H7 (cell line): Measurements from ENCODE around the gene ADNP2. TPM values are rescaled to one million over a fixed set of nuclear protein-coding genes. Genes with fewer than 3 reads are reported as not detected.

Experiments
- DNase-seq: peaks from one replicate; pipeline ENCODE4 v3.0.0; 2012
- H3K27me3 ChIP-seq: 2 replicates; pipeline ENCODE4 v1.6.0; 2011; ENCODE audit warnings: mild to moderate bottlenecking, low read length; ENCODE audit not compliant: control insufficient read depth, insufficient read depth
- H3K36me3 ChIP-seq: replicated peaks from 2 replicates; pipeline ENCODE4 v1.5.1; 2011; ENCODE audit warnings: low read length; ENCODE audit not compliant: control insufficient read depth, insufficient read depth
- H3K4me3 ChIP-seq: 2 replicates; pipeline ENCODE4 v1.5.1; 2011; ENCODE audit warnings: low read depth, mild to moderate bottlenecking, control low read depth, low read length, moderate library complexity; ENCODE audit not compliant: insufficient read depth
- total RNA-seq: library from RNA; depleted of rRNA; stranded (reverse); fragments of >200 nt; shearing (Covaris generic); gene quantifications from 2 replicates; pipeline ENCODE4 v1.2.3, GENCODE V29; 2014; rRNA removed

Gene ADNP2
- total RNA-seq, 1 experiment from 2014 or later, result 49.2 TPM

DNA sequence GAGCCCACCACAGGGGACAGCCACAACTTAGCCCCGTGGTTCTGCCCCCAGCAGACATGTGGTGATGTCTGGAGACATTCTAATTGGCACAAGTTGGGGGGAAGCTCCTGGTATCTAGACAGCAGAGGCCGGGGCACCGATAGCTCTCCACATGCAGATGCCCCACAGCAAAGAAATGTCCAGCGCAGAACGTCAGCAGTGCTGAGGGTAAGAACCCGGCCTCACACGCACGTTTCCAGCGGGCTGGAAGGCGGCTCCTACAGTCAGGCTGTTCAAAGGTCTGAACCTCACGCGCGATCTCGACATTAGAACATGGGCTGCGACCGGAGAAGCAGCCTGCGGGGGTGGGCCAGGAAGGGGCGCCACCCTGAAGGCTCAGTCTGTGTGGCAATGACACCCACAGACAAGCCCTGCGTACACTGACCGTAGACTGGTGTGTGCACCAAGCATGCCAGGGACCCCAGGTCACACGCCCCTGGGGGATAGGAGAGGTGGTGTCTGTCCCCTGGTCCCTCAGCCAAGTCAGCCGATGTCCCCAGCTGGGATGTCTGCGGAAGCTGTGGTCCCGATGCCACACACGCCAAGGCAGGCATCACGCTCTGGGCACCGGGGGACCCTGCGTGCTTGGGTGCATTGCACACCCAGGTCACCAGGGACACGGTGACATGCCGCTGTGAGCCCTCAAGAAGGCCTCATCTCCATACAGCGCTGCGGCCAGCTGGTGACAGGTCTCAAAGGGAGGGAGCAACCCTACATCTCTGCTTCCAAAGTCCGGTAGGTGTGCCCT, 71.9 kb downstream of the ADNP2 start:
- no peaks in the 10 kb centered on the region for H3K27me3 ChIP-seq
- DNase-seq, result no peak
- no peak overlapping the region for H3K4me3 ChIP-seq
- no peaks in the 10 kb centered on the region for H3K36me3 ChIP-seq

DNA sequence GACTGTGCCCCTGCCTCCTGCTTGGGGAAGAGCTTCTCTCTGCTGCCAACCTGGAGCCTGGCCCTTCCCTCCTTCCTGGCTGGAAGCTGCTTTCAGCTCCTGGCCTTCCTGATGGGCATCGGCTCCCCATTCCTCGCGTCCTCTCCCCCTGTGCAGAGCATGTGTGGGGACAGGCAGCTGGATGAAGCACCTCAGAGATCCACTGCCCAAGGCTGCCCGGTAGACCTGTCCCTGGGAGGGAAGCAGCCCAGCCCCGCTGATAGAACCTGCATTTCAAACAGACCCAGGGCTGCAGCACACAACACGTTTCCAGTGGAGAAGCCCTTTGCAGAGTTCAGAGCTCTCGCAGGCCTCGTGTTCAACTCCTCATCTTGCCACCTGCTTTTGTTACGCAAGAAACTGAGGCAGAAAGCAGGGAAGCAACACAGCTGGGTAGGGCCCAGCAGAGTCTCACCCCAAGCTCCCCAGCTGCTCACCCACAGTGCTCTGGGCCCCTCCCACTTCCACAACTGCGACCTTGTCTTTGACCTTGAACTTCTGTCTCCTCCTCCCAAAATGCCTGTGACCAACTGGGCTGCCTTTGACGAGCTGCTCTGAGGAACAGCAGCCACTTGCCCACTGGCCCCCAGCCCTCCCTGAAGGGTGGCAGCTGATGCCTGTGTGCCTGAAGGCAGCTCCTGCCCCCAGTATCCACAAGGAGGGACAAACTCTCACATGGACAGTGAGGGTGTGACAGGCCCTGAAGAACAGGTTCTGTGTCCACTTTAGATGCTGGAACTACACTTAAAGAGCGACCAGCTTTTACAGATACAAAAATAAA, 72.8 kb downstream of the ADNP2 start:
- DNase-seq, result peak; percentile 54
- H3K27me3 ChIP-seq, result no peaks in the 10 kb centered on the region
- H3K4me3 ChIP-seq, result no peak overlapping the region
- no peaks in the 10 kb centered on the region for H3K36me3 ChIP-seq

DNA sequence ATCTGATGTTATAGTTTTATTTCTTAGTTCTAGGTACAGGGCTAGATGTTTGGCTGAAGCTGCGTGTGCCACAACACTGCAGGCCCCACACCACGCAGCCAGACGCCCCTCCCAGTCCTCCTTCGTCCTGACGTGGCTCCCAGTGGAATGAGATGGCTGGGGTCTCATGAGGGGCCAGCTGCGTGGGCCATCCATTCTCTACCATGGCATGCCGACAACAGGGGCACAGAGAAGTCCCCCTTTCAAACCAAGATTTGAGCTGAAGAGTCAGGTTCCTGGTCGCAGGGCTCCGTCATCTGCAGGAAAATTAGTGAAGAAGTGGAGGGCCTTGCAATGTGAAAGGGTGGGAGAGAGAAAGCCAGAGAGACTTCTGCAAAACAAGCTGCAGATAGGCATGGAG, 73.8 kb downstream of the ADNP2 start:
- no peak for DNase-seq
- no peaks in the 10 kb centered on the region for H3K36me3 ChIP-seq
- H3K27me3 ChIP-seq, result no peaks in the 10 kb centered on the region
- H3K4me3 ChIP-seq, result no peak overlapping the region

DNA sequence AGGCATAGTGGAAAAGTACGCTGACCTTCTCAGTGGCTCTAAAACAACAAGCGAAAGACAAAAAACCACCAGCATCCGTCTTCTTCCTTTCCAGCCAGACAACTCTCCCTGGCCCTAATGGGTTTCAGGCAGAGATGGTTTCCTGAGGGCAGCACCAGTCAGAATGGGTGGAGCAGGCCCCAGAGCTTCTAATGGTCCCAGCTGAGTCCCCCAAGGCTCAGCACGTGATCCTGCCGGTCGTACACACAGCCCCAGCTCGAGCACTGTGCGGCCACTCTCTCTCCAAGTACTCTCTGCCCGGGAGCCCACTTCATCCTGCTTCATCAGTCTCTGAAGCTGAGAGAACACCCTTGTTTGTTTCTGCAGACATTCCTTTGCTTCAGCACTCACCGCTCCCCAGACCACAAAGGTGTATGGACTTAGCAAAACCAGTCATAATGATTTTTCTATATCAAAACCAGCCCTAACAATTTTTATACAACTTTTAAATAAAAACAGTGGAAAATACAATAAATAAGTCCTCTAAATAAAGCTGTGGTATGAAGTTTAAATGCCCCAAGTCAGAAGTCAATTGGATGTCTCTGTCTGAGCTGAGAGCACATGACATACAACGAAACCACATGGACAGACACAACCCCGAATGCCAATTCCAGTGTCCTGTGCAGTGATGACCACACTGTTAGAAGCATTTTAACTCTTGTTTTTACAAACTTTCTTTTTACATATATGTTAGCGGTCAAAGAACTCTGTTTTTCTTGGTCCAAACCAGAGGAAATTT, 74.4 kb downstream of the ADNP2 start:
- Histone ChIP-seq H3K36me3 (no peaks in the 10 kb centered on the region), H3K27me3 (no peaks in the 10 kb centered on the region), H3K4me3 (no peak overlapping the region)
- no peak for DNase-seq

DNA sequence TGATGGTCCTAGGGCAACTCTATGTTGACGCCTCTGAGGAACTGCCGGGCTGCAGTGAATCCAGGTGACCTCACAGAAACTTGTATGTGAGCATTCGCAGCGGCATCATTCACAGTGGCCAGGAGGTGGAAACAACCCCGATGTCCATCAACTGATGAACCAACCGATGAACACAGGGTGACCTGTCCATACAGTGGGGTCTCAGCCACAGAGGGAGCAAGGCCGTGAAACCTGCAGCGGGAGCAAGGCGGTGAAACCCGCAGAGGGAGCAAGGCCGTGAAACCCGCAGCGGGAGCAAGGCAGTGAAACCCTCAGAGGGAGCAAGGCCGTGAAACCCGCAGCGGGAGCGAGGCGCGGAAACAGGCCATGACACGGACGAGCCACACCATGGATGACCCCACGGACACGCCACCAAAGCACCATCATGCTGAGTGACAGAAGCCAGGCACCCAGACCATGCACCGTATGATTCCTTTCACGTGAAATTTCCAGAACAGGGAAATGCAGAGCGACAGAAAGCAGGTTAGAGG, 75.2 kb downstream of the ADNP2 start:
- no peak for DNase-seq
- Histone ChIP-seq H3K27me3 (no peaks in the 10 kb centered on the region), H3K4me3 (no peak overlapping the region), H3K36me3 (no peaks in the 10 kb centered on the region)

DNA sequence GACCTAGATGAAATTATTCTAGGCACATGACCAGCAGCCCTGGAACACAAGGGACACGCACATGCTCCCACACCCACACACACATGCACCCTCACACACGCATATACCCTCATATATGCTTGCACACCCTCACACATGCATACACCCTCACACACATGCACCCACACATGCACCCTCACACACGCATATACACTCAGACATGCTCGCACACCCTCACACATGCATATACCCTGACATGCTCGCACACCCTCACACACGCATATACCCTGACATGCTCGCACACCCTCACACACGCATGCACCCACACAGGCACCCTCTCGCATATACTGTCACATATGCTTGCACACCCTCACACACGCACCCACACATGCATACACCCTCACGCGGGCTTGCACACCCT, 76.5 kb downstream of the ADNP2 start:
- Histone ChIP-seq H3K27me3 (no peaks in the 10 kb centered on the region), H3K4me3 (no peak overlapping the region), H3K36me3 (no peaks in the 10 kb centered on the region)
- no peak for DNase-seq

DNA sequence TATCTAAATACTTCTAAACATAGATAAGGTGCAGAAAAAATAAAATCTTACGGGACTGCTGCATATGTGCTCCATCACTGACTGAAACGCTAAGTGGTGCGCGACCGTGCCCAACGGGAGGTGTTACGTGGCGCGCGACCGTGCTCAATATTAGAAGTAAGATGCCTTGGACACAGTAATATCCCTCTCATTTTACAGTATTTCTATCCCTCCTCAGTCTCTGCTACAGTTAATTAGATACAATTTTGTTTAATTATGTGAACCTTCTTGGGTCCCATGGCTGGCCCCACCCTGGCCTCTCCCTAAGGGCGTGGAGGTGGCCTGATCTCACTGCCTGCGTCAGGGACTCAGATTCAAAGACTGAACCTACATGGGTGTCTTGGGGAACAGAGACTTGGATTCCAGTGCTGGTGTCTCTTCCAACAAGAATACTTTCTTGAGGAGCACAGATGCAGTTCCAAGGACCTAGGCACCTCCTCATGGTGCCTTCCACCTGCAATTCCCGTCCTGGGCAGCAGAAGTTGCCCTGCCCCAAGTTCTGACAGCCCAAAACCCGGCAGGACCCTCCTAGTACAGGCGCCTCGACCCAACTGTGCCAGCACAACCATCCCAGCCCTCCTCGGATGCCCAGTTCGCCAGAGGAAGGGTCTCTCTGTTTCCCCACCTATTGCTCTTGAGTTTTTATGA, 79.0 kb downstream of the ADNP2 start:
- no peaks in the 10 kb centered on the region for H3K36me3 ChIP-seq
- no peaks in the 10 kb centered on the region for H3K27me3 ChIP-seq

DNA sequence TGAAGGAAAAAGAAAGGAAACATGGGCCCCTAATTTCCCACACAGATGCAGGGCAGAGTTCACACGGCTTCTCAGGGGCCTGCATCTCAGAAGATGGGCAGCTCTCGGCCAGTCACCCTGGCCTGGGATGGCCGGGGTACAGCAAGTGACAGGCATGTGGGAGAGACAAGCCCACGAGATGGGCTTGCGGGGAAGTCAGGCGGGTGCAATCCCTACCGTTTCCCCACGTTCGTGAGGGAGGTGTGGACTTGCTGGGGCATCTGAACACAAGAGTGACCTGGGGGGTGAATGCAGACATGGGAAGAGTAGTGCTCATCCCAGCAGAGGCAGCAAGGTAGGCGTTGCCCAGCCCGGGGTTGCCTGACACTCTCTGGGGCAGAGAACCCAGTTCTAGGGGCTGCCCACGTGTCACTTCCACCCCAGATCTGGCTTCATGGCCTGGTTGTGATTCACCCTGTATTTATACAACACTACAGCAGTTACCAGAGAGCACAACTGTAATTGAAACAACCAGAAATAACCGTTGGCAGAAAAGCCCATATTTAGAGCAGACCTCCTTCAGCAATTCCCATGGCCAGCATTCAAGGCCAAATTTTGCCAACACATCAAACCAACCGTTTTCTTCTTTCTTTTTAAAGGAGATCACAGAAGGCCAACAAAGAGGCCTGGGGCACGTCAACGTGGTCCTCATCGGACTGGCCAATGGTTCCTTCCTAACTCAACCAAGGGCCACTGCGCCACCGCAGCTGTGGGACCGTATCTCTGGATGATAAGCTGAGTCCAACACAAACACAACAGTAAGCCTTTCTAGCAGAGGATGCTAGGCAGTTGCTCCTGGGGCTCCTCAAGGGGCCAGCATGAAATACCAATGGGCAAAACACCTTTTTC, 79.8 kb downstream of the ADNP2 start:
- Histone ChIP-seq H3K27me3 (no peaks in the 10 kb centered on the region), H3K4me3 (no peak overlapping the region), H3K36me3 (no peaks in the 10 kb centered on the region)
- DNase-seq, result peak; percentile 37

More for the DNA sequence above, 79.0 kb downstream of the ADNP2 start:
- no peak overlapping the region for H3K4me3 ChIP-seq
- peak; percentile 18 for DNase-seq

DNA sequence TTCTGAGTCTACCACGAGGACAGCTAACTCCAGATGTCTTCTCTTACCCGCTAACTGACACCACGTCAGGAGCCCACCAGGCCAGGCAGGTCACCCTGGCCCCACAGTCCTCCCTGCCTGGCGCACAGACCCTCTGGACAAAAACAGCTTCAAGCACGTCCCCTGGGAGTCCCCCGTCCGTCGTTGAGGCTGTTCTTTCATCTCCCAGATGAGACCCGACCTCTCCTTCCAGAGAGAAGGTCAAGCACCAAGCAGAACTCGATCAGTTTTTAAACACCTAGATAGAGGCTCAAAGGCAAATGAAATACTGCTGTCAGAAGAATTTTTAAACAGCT, 80.4 kb downstream of the ADNP2 start:
- Histone ChIP-seq H3K36me3 (no peaks in the 10 kb centered on the region), H3K4me3 (no peak overlapping the region), H3K27me3 (no peaks in the 10 kb centered on the region)
- DNase-seq, result peak; percentile 24

Other genes with a start within 250 kb of the ADNP2 start
- gene SLC66A2, start 157.6 kb upstream of the ADNP2 start, total RNA-seq, result 19.6 and 28.6 TPM in 2 replicates
- 1.6 and 2.8 TPM in 2 replicates for gene HSBP1L1, start 144.6 kb upstream of the ADNP2 start, total RNA-seq
- gene TXNL4A, start 120.7 kb upstream of the ADNP2 start, total RNA-seq, result 80.2 and 98.4 TPM in 2 replicates
- gene RBFA, start 74.8 kb upstream of the ADNP2 start, total RNA-seq, result 37.2 and 45.2 TPM in 2 replicates
- gene PARD6G, start 138.3 kb downstream of the ADNP2 start, total RNA-seq, result 4.4 and 6.3 TPM in 2 replicates